ENCODE measurements around the gene FLOT2. TPM values are rescaled to one million over a fixed set of nuclear protein-coding genes. Genes with fewer than 3 reads are reported as not detected.

FLOT2 gene
- total RNA-seq, 1 donor from 2014 or later, result 72.4 TPM

DNA sequence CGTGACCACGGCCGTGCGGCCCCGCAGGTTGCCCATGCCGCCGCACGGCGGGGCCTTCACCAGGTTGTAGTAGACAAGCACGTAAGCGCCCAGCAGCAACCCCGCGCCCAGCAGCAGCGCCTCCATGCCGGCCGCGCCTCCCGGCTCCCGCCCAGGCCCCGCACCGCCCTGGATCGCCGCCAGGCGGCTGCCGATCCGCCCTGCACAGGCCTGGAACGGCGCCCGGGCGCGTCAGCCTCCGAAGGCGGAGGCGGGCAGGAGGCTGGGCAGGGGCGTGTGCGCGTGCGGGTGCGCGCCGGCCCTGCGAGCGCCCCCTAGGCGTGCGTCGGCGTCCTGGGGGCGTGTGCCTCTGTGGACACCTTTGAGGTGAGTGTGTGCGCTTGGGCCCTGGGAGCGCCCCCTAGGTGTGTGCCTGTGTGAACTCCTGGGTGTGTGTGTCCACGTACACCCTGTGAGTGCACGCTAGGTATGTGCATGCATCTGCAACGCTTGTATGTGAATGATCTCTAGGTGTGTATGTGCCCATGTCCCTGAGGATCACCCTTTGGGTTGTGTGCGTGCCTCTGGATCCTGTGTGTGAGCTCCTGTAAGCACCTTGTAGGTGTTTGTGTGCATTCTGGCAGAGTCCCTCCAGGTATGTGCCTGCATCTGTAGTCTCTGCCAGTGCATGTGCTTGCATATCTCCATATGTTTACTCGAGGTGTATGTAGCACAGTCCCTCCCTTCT, 5.4 kb upstream of the FLOT2 start, which contains the start of gene DHRS13:
DHRS13 (minus strand) TSS at position 261 of the 727 bp plus-strand sequence; CDS start at position 126, 135 bp downstream.
- Histone ChIP-seq H3K36me3 (peaks cover 22 to 25% of the 10 kb centered on the region in 2 donors), H3K9me3 (no peaks in the 10 kb centered on the region), H3K4me3 (peak within 1 kb of the TSS; percentile 92), H3K4me1 (peaks cover 0 to 13% of the 10 kb centered on the region in 2 donors), H3K27me3 (no peaks in the 10 kb centered on the region), H3K27ac (peak within 1 kb of the TSS; percentile 76 to 83)
- TF ChIP-seq, protein P1, sequence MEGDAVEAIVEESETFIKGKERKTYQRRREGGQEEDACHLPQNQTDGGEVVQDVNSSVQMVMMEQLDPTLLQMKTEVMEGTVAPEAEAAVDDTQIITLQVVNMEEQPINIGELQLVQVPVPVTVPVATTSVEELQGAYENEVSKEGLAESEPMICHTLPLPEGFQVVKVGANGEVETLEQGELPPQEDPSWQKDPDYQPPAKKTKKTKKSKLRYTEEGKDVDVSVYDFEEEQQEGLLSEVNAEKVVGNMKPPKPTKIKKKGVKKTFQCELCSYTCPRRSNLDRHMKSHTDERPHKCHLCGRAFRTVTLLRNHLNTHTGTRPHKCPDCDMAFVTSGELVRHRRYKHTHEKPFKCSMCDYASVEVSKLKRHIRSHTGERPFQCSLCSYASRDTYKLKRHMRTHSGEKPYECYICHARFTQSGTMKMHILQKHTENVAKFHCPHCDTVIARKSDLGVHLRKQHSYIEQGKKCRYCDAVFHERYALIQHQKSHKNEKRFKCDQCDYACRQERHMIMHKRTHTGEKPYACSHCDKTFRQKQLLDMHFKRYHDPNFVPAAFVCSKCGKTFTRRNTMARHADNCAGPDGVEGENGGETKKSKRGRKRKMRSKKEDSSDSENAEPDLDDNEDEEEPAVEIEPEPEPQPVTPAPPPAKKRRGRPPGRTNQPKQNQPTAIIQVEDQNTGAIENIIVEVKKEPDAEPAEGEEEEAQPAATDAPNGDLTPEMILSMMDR (IDR thresholded peaks at IDR 0.05), result peak; percentile 70 to 88 (median 75)
- intact Hi-C loops (cut with DNase I), result loop anchor here (2.0 kb wide), 1 partner anchor 46 kb away; no protein-coding TSS in a partner anchor
- DNase-seq (ENCODE audit: low spot score in 2 of 2), result peak; percentile 49 to 92

DNA sequence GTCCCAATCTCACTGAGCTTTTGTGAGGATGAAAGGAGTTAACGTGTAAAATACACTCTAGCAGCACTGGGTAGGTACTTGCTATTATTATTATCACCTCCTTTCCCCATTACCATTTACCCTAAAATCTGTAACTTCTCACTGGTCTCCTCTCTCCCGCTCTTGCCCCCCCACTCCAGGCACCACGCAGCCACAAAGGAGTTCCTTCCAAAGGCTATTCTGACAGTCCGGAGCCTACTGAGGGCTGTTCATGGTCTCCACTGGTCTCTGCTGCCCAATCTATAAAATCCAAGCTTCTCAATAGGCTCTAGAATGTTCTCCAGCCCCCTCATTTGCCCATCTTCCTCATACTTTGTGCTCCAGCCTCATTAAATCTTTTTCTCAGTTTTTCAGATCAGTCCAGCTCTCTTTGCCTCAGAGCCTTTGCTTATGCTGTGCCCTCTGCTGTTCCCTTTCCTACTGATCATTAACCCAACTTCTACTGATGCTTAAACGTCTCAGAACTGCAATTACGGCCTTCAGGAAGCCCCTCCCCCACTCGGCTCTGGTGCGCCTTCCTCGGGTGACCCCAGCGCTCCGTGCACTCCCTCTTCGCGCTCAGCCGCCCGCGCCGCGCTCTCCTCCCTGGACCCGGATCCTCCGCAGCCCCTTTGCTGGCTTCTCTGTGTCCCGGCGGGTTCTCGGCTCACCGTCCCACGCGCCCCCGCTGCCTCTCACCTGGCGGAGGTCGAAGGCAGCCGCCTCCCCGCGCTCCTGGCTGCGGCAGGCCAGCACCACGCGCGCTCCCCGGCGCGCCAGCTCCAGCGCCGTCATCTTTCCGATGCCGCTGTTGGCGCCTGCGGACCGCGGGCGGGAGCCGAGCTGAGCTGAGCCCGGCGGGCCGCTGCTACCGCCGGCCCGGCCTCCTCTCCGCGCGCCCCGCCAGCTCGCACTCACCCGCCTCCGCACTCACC, 4.6 kb upstream of the FLOT2 start:
- Histone ChIP-seq H3K9me3 (no peaks in the 10 kb centered on the region), H3K27ac (peak overlapping the region; percentile 76 to 83), H3K27me3 (no peaks in the 10 kb centered on the region), H3K36me3 (peaks cover 15 to 18% of the 10 kb centered on the region in 2 donors), H3K4me3 (peak overlapping the region; percentile 92), H3K4me1 (peaks cover 0 to 17% of the 10 kb centered on the region in 2 donors)
- DNase-seq (ENCODE audit: low spot score in 2 of 2), result peak in 1 of 2 donors; percentile 67
- intact Hi-C loops (cut with DNase I), result loop anchor here (2.0 kb wide), 1 partner anchor 47 kb away; no protein-coding TSS in a partner anchor
- TF ChIP-seq, protein P1 (IDR thresholded peaks at IDR 0.05), result no peak

DNA sequence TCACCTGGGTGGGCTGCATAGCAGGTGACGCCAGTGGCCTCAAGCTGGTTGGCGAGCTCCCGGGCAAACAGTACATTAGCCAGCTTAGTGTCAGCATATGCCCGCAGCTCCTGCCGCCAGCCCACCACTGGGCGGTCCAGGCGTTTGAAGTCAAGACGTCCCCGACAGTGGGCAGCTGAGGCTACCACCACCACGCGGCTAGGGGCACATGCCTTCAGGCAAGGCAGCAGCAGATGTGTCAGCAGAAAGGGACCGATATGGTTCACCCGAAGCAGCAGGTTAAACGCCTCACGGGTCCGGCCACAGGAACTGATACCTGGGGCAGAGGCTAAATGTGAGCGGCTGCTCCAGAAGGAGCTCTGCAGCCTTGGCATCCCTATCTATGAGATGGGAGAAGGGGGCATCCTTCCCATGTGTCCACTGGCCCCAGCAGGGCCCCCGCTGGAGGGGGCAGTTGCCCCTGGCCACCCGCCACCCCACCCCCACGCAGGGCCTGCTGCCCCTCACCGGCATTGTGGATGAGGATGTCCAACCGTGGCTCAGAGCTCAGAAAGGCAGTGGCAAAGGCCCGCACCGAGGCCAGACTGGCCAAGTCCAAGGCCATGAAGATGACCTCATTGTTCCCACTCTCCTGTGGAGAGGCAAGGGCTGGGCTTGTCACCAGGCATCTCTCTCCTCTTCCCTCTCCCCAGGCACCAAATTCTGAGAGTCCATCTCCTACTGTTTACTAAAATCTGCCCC, 3.6 kb upstream of the FLOT2 start:
- intact Hi-C loops (cut with DNase I), result no loop called here
- H3K9me3 ChIP-seq, result no peaks in the 10 kb centered on the region
- DNase-seq (ENCODE audit: low spot score in 2 of 2), result no peak
- H3K4me3 ChIP-seq, result no peak overlapping the region
- no peaks in the 10 kb centered on the region for H3K27me3 ChIP-seq
- peaks cover 0 to 21% of the 10 kb centered on the region in 2 donors for H3K4me1 ChIP-seq
- peaks cover 5 to 8% of the 10 kb centered on the region in 2 donors for H3K36me3 ChIP-seq
- H3K27ac ChIP-seq, result no peak overlapping the region
- TF ChIP-seq, protein P1 (IDR thresholded peaks at IDR 0.05), result no peak

DNA sequence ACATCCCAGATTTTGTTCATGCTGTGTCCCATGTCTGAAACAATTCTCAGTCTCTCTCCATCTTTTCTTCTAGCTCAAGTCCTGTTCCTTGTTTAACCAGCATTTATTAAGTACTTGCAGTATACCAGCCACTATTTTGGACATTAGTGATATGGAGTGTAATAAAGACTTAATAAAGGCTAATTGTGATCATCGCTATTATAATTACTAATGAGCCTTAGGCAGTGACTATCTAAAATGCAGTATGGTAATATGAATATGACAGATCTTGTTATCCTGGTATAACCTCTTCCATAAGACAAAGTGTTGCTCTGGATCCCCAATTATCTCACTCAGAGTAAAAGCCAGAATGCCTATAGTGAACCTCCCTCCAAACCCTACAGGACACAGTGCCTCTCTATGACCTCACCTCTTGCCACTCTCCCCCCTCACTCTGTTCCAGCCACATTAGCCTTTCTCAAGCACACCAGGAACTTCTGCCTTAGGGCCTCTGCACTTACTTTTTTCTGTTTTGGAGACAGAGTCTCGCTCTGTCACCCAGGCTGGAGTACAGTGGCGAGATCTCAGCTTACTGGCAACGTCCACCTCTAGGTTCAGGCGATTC, 1.8 kb upstream of the FLOT2 start:
- H3K36me3 ChIP-seq, result no peaks in the 10 kb centered on the region
- no peak overlapping the region for H3K27ac ChIP-seq
- TF ChIP-seq, protein P1 (IDR thresholded peaks at IDR 0.05), result no peak
- no peaks in the 10 kb centered on the region for H3K27me3 ChIP-seq
- H3K4me3 ChIP-seq, result no peak overlapping the region
- no peak for DNase-seq (ENCODE audit: low spot score in 2 of 2)
- H3K9me3 ChIP-seq, result no peaks in the 10 kb centered on the region
- intact Hi-C loops (cut with DNase I), result loop anchor here (5.0 kb wide), 2 partner anchors 137 to 172 kb away; partner anchors contain the start of genes NEK8 and TLCD1
- H3K4me1 ChIP-seq, result peaks cover 0 to 30% of the 10 kb centered on the region in 2 donors

Data from ascending aorta (tissue), 2 donors.